Measurements from ENCODE around the gene LMNB1. TPM values are rescaled to one million over a fixed set of nuclear protein-coding genes. Genes with fewer than 3 reads are reported as not detected.
A peak's percentile ranks its signal among the peaks of the same experiment; 100 is the strongest.

The LMNB1 gene
- total and polyA plus RNA-seq, 2 of the 13 experiments (the other 11 are each of a cell fraction or from before 2014, with no cell fraction given): 12.5 to 159 TPM

DNA sequence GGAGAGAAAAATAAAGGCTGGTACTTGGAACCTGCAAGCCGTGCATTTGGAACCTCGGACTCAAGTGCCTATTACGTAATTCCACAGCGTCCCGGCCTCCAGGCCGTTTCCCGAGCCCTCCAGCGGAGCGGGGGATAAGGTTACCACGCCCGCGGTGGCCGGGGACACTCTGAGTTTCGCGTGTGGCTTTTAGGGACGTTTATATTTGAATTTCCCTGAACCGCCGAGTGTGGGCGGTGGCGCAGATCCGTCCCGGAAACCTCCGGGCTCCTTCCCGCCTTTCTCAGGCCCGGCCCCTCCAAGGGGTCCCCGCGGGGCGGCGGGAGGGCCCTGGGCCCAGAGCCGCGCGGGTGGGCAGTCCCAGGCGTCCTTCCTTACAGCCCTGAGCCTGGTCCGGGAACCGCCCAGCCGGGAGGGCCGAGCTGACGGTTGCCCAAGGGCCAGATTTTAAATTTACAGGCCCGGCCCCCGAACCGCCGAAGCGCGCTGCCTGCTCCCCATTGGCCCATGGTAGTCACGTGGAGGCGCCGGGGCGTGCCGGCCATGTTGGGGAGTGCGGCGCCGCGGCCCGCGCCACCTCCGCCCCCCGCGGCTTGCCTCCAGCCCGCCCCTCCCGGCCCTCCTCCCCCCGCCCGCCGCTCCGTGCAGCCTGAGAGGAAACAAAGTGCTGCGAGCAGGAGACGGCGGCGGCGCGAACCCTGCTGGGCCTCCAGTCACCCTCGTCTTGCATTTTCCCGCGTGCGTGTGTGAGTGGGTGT is at the start of gene LMNB1 (continued):
- TF ChIP-seq ZNF282 (IDR thresholded peaks at IDR 0.05; ENCODE audit: partially characterized antibody) (no peak), JARID2 (CRISPR knock-in tag; IDR thresholded peaks at IDR 0.05; ENCODE audit: insufficient replicate concordance) (no peak), YY1 (IDR thresholded peaks at IDR 0.05; ENCODE audit: insufficient read depth, insufficient replicate concordance, low read depth, low read length) (peak; percentile 90), ZFY (CRISPR knock-in tag; IDR thresholded peaks at IDR 0.05) (peak; percentile 77), CEBPB (IDR thresholded peaks at IDR 0.05; ENCODE audit: borderline replicate concordance, low read depth, low read length) (peak; percentile 88), ZNF331 (CRISPR knock-in tag; IDR thresholded peaks at IDR 0.05) (no peak), SP1 (IDR thresholded peaks at IDR 0.05) (no peak), SP1 (CRISPR knock-in tag; IDR thresholded peaks at IDR 0.05) (peak; percentile 52; the same call in 1 of the 2 replicates), SKI (IDR thresholded peaks at IDR 0.05; ENCODE audit: partially characterized antibody) (no peak), POGZ (CRISPR knock-in tag; IDR thresholded peaks at IDR 0.05) (peak; percentile 73), GLI4 (CRISPR knock-in tag; IDR thresholded peaks at IDR 0.05; ENCODE audit: borderline replicate concordance) (no peak), ZNF431 (CRISPR knock-in tag; IDR thresholded peaks at IDR 0.05; ENCODE audit: borderline replicate concordance, low read depth) (no peak), ZBTB42 (CRISPR knock-in tag; IDR thresholded peaks at IDR 0.05) (no peak), RXRB (CRISPR knock-in tag; IDR thresholded peaks at IDR 0.05; ENCODE audit: borderline replicate concordance) (peak; percentile 40; the same call in 1 of the 2 replicates), AHR (CRISPR knock-in tag; IDR thresholded peaks at IDR 0.05) (no peak), ZNF777 (CRISPR knock-in tag; IDR thresholded peaks at IDR 0.05) (no peak), ZFX (CRISPR knock-in tag; IDR thresholded peaks at IDR 0.05; ENCODE audit: low read depth) (peak; percentile 58)
- TF ChIP-seq, protein P1, sequence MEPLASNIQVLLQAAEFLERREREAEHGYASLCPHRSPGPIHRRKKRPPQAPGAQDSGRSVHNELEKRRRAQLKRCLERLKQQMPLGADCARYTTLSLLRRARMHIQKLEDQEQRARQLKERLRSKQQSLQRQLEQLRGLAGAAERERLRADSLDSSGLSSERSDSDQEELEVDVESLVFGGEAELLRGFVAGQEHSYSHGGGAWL (CRISPR knock-in tag; IDR thresholded peaks at IDR 0.05): peak; percentile 54; the same call in 1 of the 2 replicates
- TF ChIP-seq, protein P2, sequence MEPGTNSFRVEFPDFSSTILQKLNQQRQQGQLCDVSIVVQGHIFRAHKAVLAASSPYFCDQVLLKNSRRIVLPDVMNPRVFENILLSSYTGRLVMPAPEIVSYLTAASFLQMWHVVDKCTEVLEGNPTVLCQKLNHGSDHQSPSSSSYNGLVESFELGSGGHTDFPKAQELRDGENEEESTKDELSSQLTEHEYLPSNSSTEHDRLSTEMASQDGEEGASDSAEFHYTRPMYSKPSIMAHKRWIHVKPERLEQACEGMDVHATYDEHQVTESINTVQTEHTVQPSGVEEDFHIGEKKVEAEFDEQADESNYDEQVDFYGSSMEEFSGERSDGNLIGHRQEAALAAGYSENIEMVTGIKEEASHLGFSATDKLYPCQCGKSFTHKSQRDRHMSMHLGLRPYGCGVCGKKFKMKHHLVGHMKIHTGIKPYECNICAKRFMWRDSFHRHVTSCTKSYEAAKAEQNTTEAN (CRISPR knock-in tag; conservative IDR thresholded peaks at IDR 0.05): 0 out of 2 replicates have a peak, but pooled peaks have one; percentile 49
- TF ChIP-seq, protein P3, sequence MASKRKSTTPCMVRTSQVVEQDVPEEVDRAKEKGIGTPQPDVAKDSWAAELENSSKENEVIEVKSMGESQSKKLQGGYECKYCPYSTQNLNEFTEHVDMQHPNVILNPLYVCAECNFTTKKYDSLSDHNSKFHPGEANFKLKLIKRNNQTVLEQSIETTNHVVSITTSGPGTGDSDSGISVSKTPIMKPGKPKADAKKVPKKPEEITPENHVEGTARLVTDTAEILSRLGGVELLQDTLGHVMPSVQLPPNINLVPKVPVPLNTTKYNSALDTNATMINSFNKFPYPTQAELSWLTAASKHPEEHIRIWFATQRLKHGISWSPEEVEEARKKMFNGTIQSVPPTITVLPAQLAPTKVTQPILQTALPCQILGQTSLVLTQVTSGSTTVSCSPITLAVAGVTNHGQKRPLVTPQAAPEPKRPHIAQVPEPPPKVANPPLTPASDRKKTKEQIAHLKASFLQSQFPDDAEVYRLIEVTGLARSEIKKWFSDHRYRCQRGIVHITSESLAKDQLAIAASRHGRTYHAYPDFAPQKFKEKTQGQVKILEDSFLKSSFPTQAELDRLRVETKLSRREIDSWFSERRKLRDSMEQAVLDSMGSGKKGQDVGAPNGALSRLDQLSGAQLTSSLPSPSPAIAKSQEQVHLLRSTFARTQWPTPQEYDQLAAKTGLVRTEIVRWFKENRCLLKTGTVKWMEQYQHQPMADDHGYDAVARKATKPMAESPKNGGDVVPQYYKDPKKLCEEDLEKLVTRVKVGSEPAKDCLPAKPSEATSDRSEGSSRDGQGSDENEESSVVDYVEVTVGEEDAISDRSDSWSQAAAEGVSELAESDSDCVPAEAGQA (IDR thresholded peaks at IDR 0.05; ENCODE audit: low read depth): peak; percentile 16; the same call in 1 of the 2 replicates
- TF ChIP-seq, protein P3 (CRISPR knock-in tag; IDR thresholded peaks at IDR 0.05; ENCODE audit: borderline replicate concordance): peak; percentile 33; the same call in 1 of the 2 replicates
- TF ChIP-seq, protein P4, sequence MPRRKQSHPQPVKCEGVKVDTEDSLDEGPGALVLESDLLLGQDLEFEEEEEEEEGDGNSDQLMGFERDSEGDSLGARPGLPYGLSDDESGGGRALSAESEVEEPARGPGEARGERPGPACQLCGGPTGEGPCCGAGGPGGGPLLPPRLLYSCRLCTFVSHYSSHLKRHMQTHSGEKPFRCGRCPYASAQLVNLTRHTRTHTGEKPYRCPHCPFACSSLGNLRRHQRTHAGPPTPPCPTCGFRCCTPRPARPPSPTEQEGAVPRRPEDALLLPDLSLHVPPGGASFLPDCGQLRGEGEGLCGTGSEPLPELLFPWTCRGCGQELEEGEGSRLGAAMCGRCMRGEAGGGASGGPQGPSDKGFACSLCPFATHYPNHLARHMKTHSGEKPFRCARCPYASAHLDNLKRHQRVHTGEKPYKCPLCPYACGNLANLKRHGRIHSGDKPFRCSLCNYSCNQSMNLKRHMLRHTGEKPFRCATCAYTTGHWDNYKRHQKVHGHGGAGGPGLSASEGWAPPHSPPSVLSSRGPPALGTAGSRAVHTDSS (CRISPR knock-in tag; conservative IDR thresholded peaks at IDR 0.05): no peak
